ENCODE measurements around the gene RAPGEF1. TPM values are rescaled to one million over a fixed set of nuclear protein-coding genes. Genes with fewer than 3 reads are reported as not detected.

Gene RAPGEF1
- total RNA-seq, 1 donor from 2014 or later = 57.9 TPM

DNA sequence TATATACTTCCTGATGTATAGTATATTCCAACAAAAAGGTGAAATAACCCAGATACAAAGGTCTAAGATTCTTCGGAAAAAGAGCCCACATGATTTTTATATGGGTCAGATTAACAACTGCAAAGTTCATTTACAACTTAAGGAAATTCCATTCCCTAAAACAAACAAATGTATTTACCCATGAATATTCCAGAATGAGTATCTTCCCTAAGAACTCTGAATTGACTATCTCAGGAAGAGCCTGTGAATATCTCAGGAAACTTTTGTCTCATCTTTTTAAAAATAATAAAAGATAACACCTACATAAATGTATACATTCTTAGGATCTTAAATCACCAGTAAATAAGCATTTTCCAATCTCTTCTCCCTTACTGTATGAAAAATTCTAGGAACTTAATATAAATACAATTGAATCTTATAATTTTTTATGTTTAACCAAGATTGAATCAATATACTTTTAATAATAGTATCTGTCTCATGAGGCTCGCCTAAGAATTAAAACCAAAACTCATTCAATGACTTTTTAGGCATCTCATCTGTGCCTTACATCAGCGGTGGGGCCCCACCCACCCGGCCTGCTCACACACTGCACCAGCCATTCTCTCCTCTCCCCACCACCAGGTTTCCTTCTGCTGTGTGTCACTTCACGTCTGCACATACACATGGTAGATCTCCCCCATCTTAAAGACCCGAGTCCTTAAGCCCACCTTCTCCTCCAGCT is 78.1 kb downstream of the RAPGEF1 start:
- no peak for DNase-seq (ENCODE audit: extremely low spot score in 2 of 2)
- no peaks in the 10 kb centered on the region for H3K36me3 ChIP-seq
- no peak for TF ChIP-seq CTCF (IDR thresholded peaks at IDR 0.05)
- no peak for TF ChIP-seq POLR2AphosphoS5 (IDR thresholded peaks at IDR 0.05; ENCODE audit: insufficient read depth in 1 of 2, low read depth in 1 of 2)
- no peak for TF ChIP-seq POLR2A (IDR thresholded peaks at IDR 0.05)
- intact Hi-C loops (cut with DNase I) = no loop called here
- H3K4me1 ChIP-seq = peaks cover 26% of the 10 kb centered on the region
- H3K27me3 ChIP-seq = no peaks in the 10 kb centered on the region
- H3K4me3 ChIP-seq = no peak overlapping the region
- no peak overlapping the region for H3K27ac ChIP-seq
- H3K9me3 ChIP-seq = no peaks in the 10 kb centered on the region

DNA sequence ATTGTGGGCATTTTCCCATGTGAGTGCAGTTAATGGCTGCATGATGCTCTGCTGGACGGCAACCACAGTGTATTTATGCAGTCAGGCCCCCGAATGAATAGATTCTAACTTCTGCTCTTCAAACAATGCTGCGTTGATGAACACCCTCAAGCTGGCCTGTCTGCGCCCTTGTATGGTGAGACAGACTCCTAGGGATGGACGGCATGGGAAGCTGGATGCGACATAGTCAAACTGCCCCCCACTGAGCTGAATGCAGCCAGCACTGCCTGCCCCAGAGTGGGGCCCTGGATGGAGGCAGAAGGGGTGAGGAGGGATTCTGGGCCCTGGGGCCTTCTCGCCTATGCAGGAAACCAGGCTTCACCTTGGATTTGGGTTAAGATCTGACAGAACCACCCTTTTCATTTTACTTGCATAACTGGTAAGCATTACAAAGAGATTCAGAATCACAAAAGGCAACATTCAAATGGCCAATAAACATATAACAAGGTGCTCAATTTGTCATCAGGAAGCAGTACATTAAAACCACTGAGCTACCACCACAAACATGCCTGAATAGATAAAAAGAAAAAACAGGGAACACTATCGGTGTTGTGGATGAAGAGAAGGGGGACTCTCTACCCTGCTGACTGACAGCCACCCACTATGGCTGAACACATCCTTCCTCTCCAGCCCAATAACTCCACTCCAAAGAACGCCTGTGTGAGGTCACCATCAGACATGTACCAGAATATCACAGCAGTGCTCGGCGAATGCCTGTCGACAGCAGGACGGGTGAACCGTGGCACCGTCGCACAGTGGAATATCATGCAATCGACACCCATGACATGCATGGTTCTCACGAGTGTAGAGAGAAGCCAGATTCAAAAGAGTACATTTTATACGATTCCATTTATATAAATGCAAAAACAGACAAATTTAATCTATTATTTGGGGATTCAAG is 79.1 kb downstream of the RAPGEF1 start:
- intact Hi-C loops (cut with DNase I) = no loop called here
- Histone ChIP-seq H3K9me3 (no peaks in the 10 kb centered on the region), H3K36me3 (no peaks in the 10 kb centered on the region), H3K4me3 (no peak overlapping the region), H3K27me3 (no peaks in the 10 kb centered on the region), H3K4me1 (peaks cover 34% of the 10 kb centered on the region), H3K27ac (no peak overlapping the region)
- no peak for TF ChIP-seq CTCF (IDR thresholded peaks at IDR 0.05)
- TF ChIP-seq POLR2AphosphoS5 (IDR thresholded peaks at IDR 0.05; ENCODE audit: insufficient read depth in 1 of 2, low read depth in 1 of 2) = no peak
- TF ChIP-seq POLR2A (IDR thresholded peaks at IDR 0.05) = no peak
- no peak for DNase-seq (ENCODE audit: extremely low spot score in 2 of 2)

DNA sequence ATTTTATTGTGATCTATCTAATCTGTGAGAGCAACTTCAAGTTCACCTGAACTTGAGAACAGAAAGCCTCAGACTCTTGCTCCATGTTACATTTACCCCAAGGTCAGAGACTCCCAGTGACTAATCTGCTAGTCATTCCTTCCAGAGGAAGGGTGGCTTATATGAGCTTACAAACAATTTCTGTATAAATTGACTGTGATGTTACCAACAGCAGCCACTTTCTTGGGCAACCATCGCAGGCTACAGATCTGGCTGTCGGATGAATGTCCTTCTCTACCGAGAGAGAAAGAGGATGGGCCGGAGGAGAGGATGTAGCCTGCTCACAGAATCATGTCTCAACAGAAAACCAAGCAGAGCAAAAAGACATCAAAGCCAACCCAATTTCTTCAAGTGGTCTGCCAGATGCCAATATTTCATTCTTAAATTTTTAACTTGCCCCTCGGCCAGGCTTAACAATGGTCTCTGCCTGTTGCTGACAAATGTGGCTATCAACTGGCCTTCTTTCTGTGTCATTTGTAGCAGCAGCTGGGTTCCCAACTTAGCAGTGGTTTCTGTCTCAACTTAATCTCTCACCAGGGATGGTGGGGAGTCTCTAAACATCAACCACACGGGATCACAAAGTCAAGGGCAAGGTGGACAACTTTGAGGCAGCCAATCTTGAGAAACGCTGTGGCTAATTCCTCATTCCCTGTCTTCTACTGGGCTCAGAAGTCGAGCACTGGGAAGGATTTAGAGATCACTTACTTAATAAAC is 81.3 kb downstream of the RAPGEF1 start:
- Histone ChIP-seq H3K27me3 (no peaks in the 10 kb centered on the region), H3K27ac (peak overlapping the region; percentile 3), H3K4me1 (peaks cover 43% of the 10 kb centered on the region), H3K4me3 (no peak overlapping the region), H3K9me3 (no peaks in the 10 kb centered on the region), H3K36me3 (no peaks in the 10 kb centered on the region)
- TF ChIP-seq CTCF (IDR thresholded peaks at IDR 0.05) (no peak), POLR2AphosphoS5 (IDR thresholded peaks at IDR 0.05; ENCODE audit: insufficient read depth in 1 of 2, low read depth in 1 of 2) (no peak), POLR2A (IDR thresholded peaks at IDR 0.05) (no peak)
- intact Hi-C loops (cut with DNase I) = no loop called here
- no peak for DNase-seq (ENCODE audit: extremely low spot score in 2 of 2)

GRCh38 chr9:131657940-131658339 is 81.9 kb downstream of the RAPGEF1 start:
- Histone ChIP-seq H3K36me3 (no peaks in the 10 kb centered on the region), H3K4me3 (no peak overlapping the region), H3K4me1 (peaks cover 43% of the 10 kb centered on the region), H3K9me3 (no peaks in the 10 kb centered on the region), H3K27ac (peak overlapping the region; percentile 3), H3K27me3 (no peaks in the 10 kb centered on the region)
- no peak for DNase-seq (ENCODE audit: extremely low spot score in 2 of 2)
- intact Hi-C loops (cut with DNase I) = no loop called here
- no peak for TF ChIP-seq POLR2AphosphoS5 (IDR thresholded peaks at IDR 0.05; ENCODE audit: insufficient read depth in 1 of 2, low read depth in 1 of 2)
- no peak for TF ChIP-seq POLR2A (IDR thresholded peaks at IDR 0.05)
- no peak for TF ChIP-seq CTCF (IDR thresholded peaks at IDR 0.05)

Measured in vagina (tissue), 2 donors.